MM.1S (cell line): ENCODE results near the gene MLIP.

Source experiments
- DNase-seq: peaks from one replicate; pipeline ENCODE4 v3.0.0-alpha.2; 2015
- H2AFZ ChIP-seq: fragments of 300-600 bp; sonication (generic); 2 replicates; pipeline ENCODE4 v1.6.0; 2016; ENCODE audit warnings: antibody characterized with exemption, low read length
- H3F3A ChIP-seq: fragments of 300-600 bp; sonication (generic); 2 replicates; pipeline ENCODE4 v1.6.1; 2016; ENCODE audit warnings: mild to moderate bottlenecking, antibody characterized with exemption, low read length, moderate library complexity, mixed read lengths; ENCODE audit not compliant: insufficient read depth
- H3K27ac ChIP-seq: fragments of 300-600 bp; sonication (generic); 2 replicates; pipeline ENCODE4 v1.5.1; 2016; ENCODE audit warnings: mild to moderate bottlenecking, low read length
- H3K27me3 ChIP-seq: fragments of 300-600 bp; sonication (generic); replicated peaks from 2 replicates; pipeline ENCODE4 v1.6.0; 2016; ENCODE audit warnings: low read length; ENCODE audit not compliant: insufficient read depth
- H3K36me3 ChIP-seq: fragments of 300-600 bp; sonication (generic); replicated peaks from 2 replicates; pipeline ENCODE4 v1.6.1; 2016; ENCODE audit warnings: mild to moderate bottlenecking, low read length, mixed read lengths; ENCODE audit not compliant: insufficient read depth
- H3K4me1 ChIP-seq: fragments of 300-600 bp; sonication (generic); 2 replicates; pipeline ENCODE4 v1.6.1; 2016; ENCODE audit warnings: low read length, mixed read lengths
- H3K4me2 ChIP-seq: fragments of 300-600 bp; sonication (generic); 2 replicates; pipeline ENCODE4 v1.6.0; 2016; ENCODE audit warnings: low read depth, low read length
- H3K4me3 ChIP-seq: fragments of 300-600 bp; sonication (generic); 2 replicates; pipeline ENCODE4 v1.5.1; 2016; ENCODE audit warnings: low read length, mixed read lengths
- H3K79me2 ChIP-seq: fragments of 300-600 bp; sonication (generic); 2 replicates; pipeline ENCODE4 v1.6.1; 2016; ENCODE audit warnings: mixed run types, low read length, mixed read lengths
- H3K9ac ChIP-seq: fragments of 300-600 bp; sonication (generic); 2 replicates; pipeline ENCODE4 v1.6.1; 2016; ENCODE audit warnings: low read length, mixed read lengths
- H3K9me2 ChIP-seq: fragments of 300-600 bp; sonication (generic); replicated peaks from 2 replicates; pipeline ENCODE4 v1.6.1; 2016; ENCODE audit warnings: mild to moderate bottlenecking, low read length, mixed read lengths; ENCODE audit not compliant: insufficient read depth
- H3K9me3 ChIP-seq: fragments of 300-600 bp; sonication (generic); replicated peaks from 2 replicates; pipeline ENCODE4 v1.6.1; 2016; ENCODE audit warnings: mild to moderate bottlenecking, low read length, mixed read lengths; ENCODE audit not compliant: insufficient read depth
- H4K20me1 ChIP-seq: fragments of 300-600 bp; sonication (generic); 2 replicates; pipeline ENCODE4 v1.6.1; 2016; ENCODE audit warnings: mild to moderate bottlenecking, low read length, moderate library complexity, mixed read lengths; ENCODE audit not compliant: insufficient read depth
- CTCF ChIP-seq: fragments of 300-600 bp; sonication (generic); IDR thresholded peaks from 2 replicates; pipeline ENCODE4 v1.5.1; 2016; ENCODE audit warnings: antibody characterized with exemption, low read length, mixed read lengths
- EZH2 ChIP-seq: fragments of 300-600 bp; sonication (generic); optimal IDR thresholded peaks from 2 replicates; pipeline ENCODE3; 2017; ENCODE audit warnings: low read depth, mild to moderate bottlenecking, antibody characterized with exemption, low read length, mixed read lengths
- EZH2phosphoT487 ChIP-seq: fragments of 300-600 bp; sonication (generic); IDR thresholded peaks from 2 replicates; pipeline ENCODE4 v1.6.1; 2018; ENCODE audit warnings: antibody characterized with exemption, low read length

The MLIP gene

GRCh38 chr6:54291738-54292137 lies 180.5 kb downstream of the MLIP start:
- H3K4me2 ChIP-seq, result peak overlapping the region; percentile 19; the same call in 1 of the 2 replicates
- no peaks in the 10 kb centered on the region for H3K9me2 ChIP-seq
- H3K4me3 ChIP-seq, result no peak overlapping the region
- H3K27ac ChIP-seq, result no peak overlapping the region
- no peaks in the 10 kb centered on the region for H3K79me2 ChIP-seq
- no peaks in the 10 kb centered on the region for H4K20me1 ChIP-seq
- no peak overlapping the region for H3K9ac ChIP-seq
- H2AFZ ChIP-seq, result no peak overlapping the region
- no peaks in the 10 kb centered on the region for H3K36me3 ChIP-seq
- no peaks in the 10 kb centered on the region for H3F3A ChIP-seq
- peaks cover 7% of the 10 kb centered on the region; the same call in 1 of the 2 replicates for H3K4me1 ChIP-seq
- H3K9me3 ChIP-seq, result no peaks in the 10 kb centered on the region
- TF ChIP-seq EZH2 (no peak), CTCF (no peak), EZH2phosphoT487 (no peak)
- no peaks in the 10 kb centered on the region for H3K27me3 ChIP-seq
- DNase-seq, result peak; percentile 31

GRCh38 chr6:54294965-54295532 lies 183.8 kb downstream of the MLIP start:
- H3K4me2 ChIP-seq, result no peak overlapping the region
- DNase-seq, result no peak
- H2AFZ ChIP-seq, result no peak overlapping the region
- no peaks in the 10 kb centered on the region for H3K27me3 ChIP-seq
- no peak overlapping the region for H3K9ac ChIP-seq
- no peak overlapping the region for H3K27ac ChIP-seq
- peaks cover 7% of the 10 kb centered on the region; the same call in 1 of the 2 replicates for H3K4me1 ChIP-seq
- no peaks in the 10 kb centered on the region for H3K36me3 ChIP-seq
- no peaks in the 10 kb centered on the region for H3F3A ChIP-seq
- no peaks in the 10 kb centered on the region for H3K9me2 ChIP-seq
- no peak overlapping the region for H3K4me3 ChIP-seq
- H3K79me2 ChIP-seq, result no peaks in the 10 kb centered on the region
- no peaks in the 10 kb centered on the region for H4K20me1 ChIP-seq
- no peaks in the 10 kb centered on the region for H3K9me3 ChIP-seq
- no peak for TF ChIP-seq CTCF
- TF ChIP-seq EZH2, result no peak
- no peak for TF ChIP-seq EZH2phosphoT487

- no peaks in the 10 kb centered on the region for H3K4me1 ChIP-seq
- TF ChIP-seq EZH2, result no peak
- no peak for TF ChIP-seq EZH2phosphoT487
- no peak for TF ChIP-seq CTCF
- no peak overlapping the region for H2AFZ ChIP-seq
- no peak overlapping the region for H3K4me2 ChIP-seq
- H3K27me3 ChIP-seq, result no peaks in the 10 kb centered on the region
- no peaks in the 10 kb centered on the region for H3K9me2 ChIP-seq
- H3K9ac ChIP-seq, result no peak overlapping the region
- no peaks in the 10 kb centered on the region for H3K79me2 ChIP-seq
- no peaks in the 10 kb centered on the region for H3F3A ChIP-seq
- no peaks in the 10 kb centered on the region for H4K20me1 ChIP-seq
- H3K36me3 ChIP-seq, result no peaks in the 10 kb centered on the region
- DNase-seq, result no peak
- H3K27ac ChIP-seq, result no peak overlapping the region
- no peaks in the 10 kb centered on the region for H3K9me3 ChIP-seq
- no peak overlapping the region for H3K4me3 ChIP-seq
Observed at GRCh38 chr6:54299542-54300269, 188.5 kb downstream of the MLIP start.
